HG02571 (cell line): ENCODE results near the gene PLAAT2.
"Not testable (repeated sequence)": the region's sequence is repeated elsewhere in the genome, so short reads cannot be mapped to it uniquely, and the experiment has no call there.

ENCODE experiments used
- ATAC-seq: cut with Tn5 transposase; IDR thresholded peaks from one replicate; pipeline ENCODE4 v1.9.1; 2021; ENCODE audit warnings: mild to moderate bottlenecking, moderate library complexity; ENCODE audit not compliant: unreplicated experiment

PLAAT2 gene

GRCh38 chr11:63551091-63551888 is 11.9 kb downstream of the PLAAT2 start:
- no peak for ATAC-seq

- ATAC-seq = not testable (repeated sequence)
Observed at GRCh38 chr11:63550156-63550700, 13.0 kb downstream of the PLAAT2 start.

- no peak for ATAC-seq
Observed at GRCh38 chr11:63549411-63549810, 13.8 kb downstream of the PLAAT2 start.

DNA sequence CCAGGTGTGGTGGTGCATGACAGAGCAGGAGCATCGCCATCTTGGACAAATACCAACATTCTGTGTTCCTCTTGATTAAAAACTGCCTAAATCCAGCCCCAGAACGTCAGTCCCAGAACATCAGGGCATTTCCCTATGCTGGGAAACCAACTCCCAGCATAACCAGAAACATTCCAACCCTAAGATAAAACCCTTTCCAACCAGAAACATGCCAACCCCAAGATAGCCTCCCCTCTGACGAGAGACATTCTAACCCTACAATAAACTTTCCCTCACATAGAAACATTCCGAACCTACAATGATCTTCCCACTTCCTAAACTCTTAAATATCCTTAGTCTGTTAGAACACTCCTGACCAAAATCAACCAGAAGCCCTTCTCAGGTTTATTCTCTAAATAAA is 15.0 kb downstream of the PLAAT2 start:
- ATAC-seq = no peak

DNA sequence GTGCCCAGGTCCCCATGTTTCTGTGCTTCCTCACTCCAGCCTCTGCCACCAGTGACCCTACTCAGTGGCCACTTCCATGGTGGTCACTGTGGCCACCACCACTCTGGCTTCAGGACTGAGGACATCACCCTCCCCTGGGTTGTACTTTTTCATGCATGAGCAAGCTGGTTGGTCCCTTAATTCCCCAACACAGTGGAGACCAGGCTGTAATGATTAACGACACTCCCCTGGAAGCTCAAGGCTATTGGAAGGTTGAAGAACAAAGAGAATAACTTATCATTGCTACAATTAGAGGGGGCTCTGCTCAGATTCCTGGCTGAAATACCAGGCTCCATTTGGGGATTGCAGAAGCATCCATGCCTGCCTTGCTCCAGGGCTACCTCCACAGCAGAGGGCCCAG is 16.1 kb downstream of the PLAAT2 start:
- ATAC-seq = no peak

GRCh38 chr11:63543711-63544110 is 19.5 kb downstream of the PLAAT2 start:
- ATAC-seq = no peak

GRCh38 chr11:63542506-63542905 is 20.7 kb downstream of the PLAAT2 start:
- ATAC-seq = not testable (repeated sequence)

GRCh38 chr11:63537293-63538101 is 25.7 kb downstream of the PLAAT2 start:
- ATAC-seq = no peak

DNA sequence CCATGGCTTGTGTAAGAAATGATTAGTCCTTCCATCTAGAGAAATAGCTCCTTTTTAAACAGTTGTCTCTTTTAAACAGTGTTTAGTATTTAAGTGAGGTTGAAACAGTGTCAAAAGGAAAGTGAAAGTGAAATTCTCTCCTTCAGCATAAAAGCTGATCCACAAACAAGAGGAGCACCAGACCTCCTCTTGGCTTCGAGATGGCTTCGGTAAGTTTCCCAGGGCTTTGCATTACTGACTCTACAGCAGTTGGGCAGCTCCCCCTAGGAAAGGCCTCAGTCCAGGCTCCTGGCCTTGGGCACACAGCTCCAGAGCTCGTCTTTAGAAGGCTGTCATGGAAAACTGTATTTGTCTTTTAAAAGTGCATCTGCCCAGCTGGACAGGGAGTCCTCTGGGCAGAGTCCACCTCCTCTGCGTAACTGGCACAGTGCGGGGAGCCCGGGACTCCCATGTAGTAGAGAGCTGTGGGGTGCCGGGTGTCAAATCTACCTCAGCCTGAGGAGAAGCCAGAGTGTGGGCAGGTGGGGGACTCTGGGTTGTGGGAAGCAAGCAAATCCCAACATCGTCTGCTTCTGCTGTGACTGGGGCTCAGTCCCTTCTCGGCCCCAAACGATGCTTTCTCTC is 26.4 kb downstream of the PLAAT2 start, which contains the start of gene PLAAT4:
PLAAT4 (plus strand) TSS at position 140 of the 624 bp plus-strand sequence; CDS start at position 201, 61 bp downstream.
- no peak for ATAC-seq

GRCh38 chr11:63535734-63536133 is 27.4 kb downstream of the PLAAT2 start:
- no peak for ATAC-seq

GRCh38 chr11:63534895-63535461 is 28.2 kb downstream of the PLAAT2 start:
- ATAC-seq = no peak

GRCh38 chr11:63534076-63534475 is 29.1 kb downstream of the PLAAT2 start:
- ATAC-seq = no peak

DNA sequence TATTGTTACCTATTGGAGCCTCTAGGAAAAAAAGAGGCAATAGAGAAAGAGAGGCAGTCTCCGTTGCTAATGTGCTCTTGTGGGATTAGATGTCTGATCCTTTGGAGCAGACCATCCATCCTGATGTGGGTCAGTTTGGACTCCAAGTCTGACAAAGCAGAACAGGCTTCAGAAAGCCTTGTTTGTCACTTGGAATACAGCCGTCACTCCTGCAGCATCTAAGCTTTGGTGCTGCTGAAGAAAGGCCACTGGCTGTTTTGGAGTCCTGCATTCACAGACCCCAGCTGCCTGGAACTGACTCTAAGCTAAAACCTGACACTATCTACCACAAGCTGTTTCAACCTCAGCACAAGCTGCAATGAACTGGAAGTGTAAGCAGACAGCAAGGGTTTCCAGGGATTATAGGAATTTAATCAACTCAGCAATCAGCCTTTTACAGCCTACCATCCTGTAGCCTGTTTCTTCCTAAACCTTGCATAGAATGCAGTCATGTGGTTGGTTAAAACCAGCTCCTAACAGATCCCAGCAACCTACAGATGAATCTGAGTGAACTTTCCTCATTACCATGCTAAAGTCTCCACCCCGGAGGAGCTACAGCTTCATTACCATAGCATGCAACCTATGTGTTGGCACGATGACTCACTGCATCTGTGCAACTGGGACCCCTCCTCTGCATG is 30.2 kb downstream of the PLAAT2 start:
- ATAC-seq = no peak

DNA sequence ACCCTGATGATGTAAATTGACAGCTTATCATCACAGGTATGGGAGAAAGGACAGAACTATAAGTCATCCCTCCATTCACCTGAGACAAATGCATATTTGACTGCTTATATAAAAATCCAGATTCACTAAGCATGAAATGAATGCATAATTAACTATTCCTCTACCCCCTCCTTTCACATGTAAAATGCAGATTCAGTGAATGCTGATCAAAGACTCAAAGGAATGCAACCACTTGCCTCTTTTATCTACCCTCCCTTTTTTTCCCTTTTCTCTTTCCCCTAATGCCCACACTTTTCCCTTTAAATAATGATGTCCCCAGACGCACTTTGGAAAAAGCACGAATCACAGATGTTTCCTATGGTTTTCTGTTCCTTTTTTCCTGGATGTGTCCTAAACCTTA is 31.1 kb downstream of the PLAAT2 start:
- no peak for ATAC-seq

DNA sequence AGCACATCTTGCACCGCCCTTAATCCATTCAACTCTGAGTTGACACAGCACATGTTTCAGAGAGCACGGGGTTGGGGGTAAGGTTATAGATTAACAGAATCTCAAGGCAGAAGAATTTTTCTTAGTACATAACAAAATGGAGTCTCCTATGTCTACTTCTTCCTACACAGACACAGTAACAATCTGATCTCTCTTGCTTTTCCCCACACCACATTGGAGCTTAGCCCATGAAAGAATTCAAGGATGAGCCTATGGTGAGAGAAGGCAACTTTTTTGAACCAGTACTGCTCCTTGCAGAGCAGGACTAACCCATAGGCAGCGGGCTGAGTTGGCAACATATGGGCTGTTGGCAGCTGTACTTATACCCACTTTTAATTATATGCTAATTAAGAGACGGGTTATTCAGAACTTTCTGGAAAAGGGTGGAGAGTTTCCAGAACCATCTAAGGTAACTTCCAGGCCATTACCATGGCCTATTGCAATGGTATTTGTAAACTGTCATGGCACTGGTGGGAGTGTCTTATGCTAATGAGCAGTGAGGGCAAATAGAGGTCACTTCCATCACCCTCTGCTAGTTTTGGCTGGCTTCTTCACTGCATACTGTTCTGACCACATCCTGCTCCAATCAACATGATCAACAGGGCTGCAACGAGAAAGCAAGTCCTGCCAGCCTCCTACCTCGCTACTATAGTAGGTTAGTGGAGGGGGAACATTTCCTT is 31.9 kb downstream of the PLAAT2 start:
- not testable (repeated sequence) for ATAC-seq

GRCh38 chr11:63530021-63530420 is 33.2 kb downstream of the PLAAT2 start:
- no peak for ATAC-seq

DNA sequence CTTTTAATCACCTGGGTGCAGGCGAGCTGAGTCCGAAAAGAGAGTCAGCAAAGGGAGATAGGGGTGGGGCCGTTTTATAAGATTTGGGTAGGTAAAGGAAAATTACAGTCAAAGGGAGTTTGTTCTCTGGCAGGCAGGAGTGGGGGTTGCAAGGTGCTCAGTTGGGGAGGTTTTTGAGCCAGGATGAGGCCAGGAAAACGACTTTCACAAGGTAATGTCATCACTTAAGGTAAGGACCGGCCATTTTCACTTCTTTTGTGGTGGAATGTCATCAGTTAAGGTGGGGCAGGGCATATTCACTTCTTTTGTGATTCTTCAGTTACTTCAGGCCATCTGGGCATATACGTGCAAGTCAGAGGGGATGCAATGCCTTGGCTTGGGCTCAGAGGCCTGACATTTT is 33.8 kb downstream of the PLAAT2 start:
- not testable (repeated sequence) for ATAC-seq

- not testable (repeated sequence) for ATAC-seq
Observed at GRCh38 chr11:63528729-63529278, 34.4 kb downstream of the PLAAT2 start.

GRCh38 chr11:63528156-63528555 is 35.0 kb downstream of the PLAAT2 start:
- ATAC-seq = not testable (repeated sequence)
